GM21529 (cell line): ENCODE data around the gene NELL2.
"Not testable (repeated sequence)": the region's sequence is repeated elsewhere in the genome, so short reads cannot be mapped to it uniquely, and the experiment has no call there.

ENCODE experiments used
- ATAC-seq: cut with Tn5 transposase; IDR thresholded peaks from one replicate; pipeline ENCODE4 v1.9.1; 2021; ENCODE audit not compliant: unreplicated experiment

NELL2 gene

GRCh38 chr12:44875954-44876543 is at the start of gene NELL2:
Gene NELL2, minus strand, starts transcription at chr12:44876315. Its CDS starts 446 bp downstream, at chr12:44875869.
- peak; percentile 43 for ATAC-seq

GRCh38 chr12:44921736-44922135 is 45.6 kb upstream of the NELL2 start:
- no peak for ATAC-seq

GRCh38 chr12:44917141-44917540 is 41.0 kb upstream of the NELL2 start:
- ATAC-seq, result no peak

GRCh38 chr12:44915958-44916357 is 39.8 kb upstream of the NELL2 start:
- ATAC-seq, result no peak

- ATAC-seq, result no peak
Measured at GRCh38 chr12:44904321-44904720, 28.2 kb upstream of the NELL2 start.

GRCh38 chr12:44898108-44898507 is 22.0 kb upstream of the NELL2 start:
- ATAC-seq, result not testable (repeated sequence)

GRCh38 chr12:44889926-44890325 is 13.8 kb upstream of the NELL2 start:
- no peak for ATAC-seq

GRCh38 chr12:44889162-44889561 is 13.0 kb upstream of the NELL2 start:
- no peak for ATAC-seq

- no peak for ATAC-seq
Measured at GRCh38 chr12:44885902-44886301, 9.8 kb upstream of the NELL2 start.

GRCh38 chr12:44881197-44881596 is 5.1 kb upstream of the NELL2 start:
- no peak for ATAC-seq

GRCh38 chr12:44876544-44877410 is 662 bp upstream of the NELL2 start:
- ATAC-seq, result peak; percentile 64

- ATAC-seq, result peak; percentile 25
Measured at GRCh38 chr12:44875417-44875953, 630 bp downstream of the NELL2 start.

- no peak for ATAC-seq
Measured at GRCh38 chr12:44874981-44875416, 1.1 kb downstream of the NELL2 start.

GRCh38 chr12:44873898-44874297 is 2.2 kb downstream of the NELL2 start:
- ATAC-seq, result no peak

- no peak for ATAC-seq
Measured at GRCh38 chr12:44869503-44869902, 6.6 kb downstream of the NELL2 start.

GRCh38 chr12:44863867-44864266 is 12.2 kb downstream of the NELL2 start:
- no peak for ATAC-seq

GRCh38 chr12:44859998-44860689 is 16.0 kb downstream of the NELL2 start:
- ATAC-seq, result no peak

GRCh38 chr12:44858226-44858855 is 17.8 kb downstream of the NELL2 start:
- ATAC-seq, result no peak

- ATAC-seq, result no peak
Measured at GRCh38 chr12:44852483-44852882, 23.6 kb downstream of the NELL2 start.

GRCh38 chr12:44851586-44851985 is 24.5 kb downstream of the NELL2 start:
- no peak for ATAC-seq

GRCh38 chr12:44848703-44849085 is 27.4 kb downstream of the NELL2 start:
- peak; percentile 61 for ATAC-seq
